Gastroesophageal sphincter (tissue), 3 donors: ENCODE measurements around the gene LZTS2.
A peak's percentile ranks its signal among the peaks of the same experiment; 100 is the strongest.

ENCODE experiments used
- CTCF ChIP-seq, 4 experiments: fragments of 200-600 bp in 2 of 4; fragments of 450-650 bp in 2 of 4; sonication (generic) in 1 of 4; IDR thresholded peaks; one replicate each; pipeline ENCODE4 v1.5.1; 2017 to 2019; ENCODE audit warnings: antibody characterized with exemption in 4 of 4, mild to moderate bottlenecking in 2 of 4, moderate library complexity in 2 of 4
- POLR2A ChIP-seq, 2 donors: fragments of 450-650 bp; IDR thresholded peaks; one replicate each; pipeline ENCODE4 v1.6.1; 2017; ENCODE audit warnings: antibody characterized with exemption in 2 of 2, mild to moderate bottlenecking in 2 of 2, moderate library complexity in 1 of 2

GRCh38 chr10:101042667-101043362 lies 43.2 kb downstream of the LZTS2 start:
- TF ChIP-seq POLR2A (IDR thresholded peaks at IDR 0.05) (peak in 1 of 2 donors; percentile 19), CTCF (IDR thresholded peaks at IDR 0.05) (peak in 1 of 4 experiments; percentile 5)
